Stomach (tissue), 9 donors: ENCODE data around the gene PET117. TPM values are rescaled to one million over a fixed set of nuclear protein-coding genes. Genes with fewer than 3 reads are reported as not detected.
"Not testable (repeated sequence)": the region's sequence is repeated elsewhere in the genome, so short reads cannot be mapped to it uniquely, and the experiment has no call there.

Experiments
- DNase-seq, 2 donors: peaks; one replicate each; pipeline versions ENCODE4 v3.0.0 to v3.0.0-alpha.2; 2013 to 2019
- H3K27ac ChIP-seq, 5 donors: fragments of 200-600 bp in 4 of 5; sonication (generic) in 4 of 5; one replicate each; pipeline ENCODE4 v1.5.1; 2013 to 2019; ENCODE audit warnings: mild to moderate bottlenecking in 1 of 5, moderate library complexity in 1 of 5
- H3K27me3 ChIP-seq, 3 donors: fragments of 200-600 bp; sonication (generic); one replicate each; pipeline ENCODE4 v1.5.1; 2017 to 2019; ENCODE audit warnings: mixed run types in 1 of 3
- H3K36me3 ChIP-seq, 4 donors: fragments of 200-600 bp; sonication (generic); 1 replicate in 3 of 4; 2 replicates in 1 of 4; pipeline ENCODE4 v1.5.1; 2016 to 2019
- H3K4me1 ChIP-seq, 4 donors: fragments of 200-600 bp; sonication (generic); one replicate each; pipeline ENCODE4 v1.5.1; 2016 to 2019
- H3K4me3 ChIP-seq, 4 donors: fragments of 200-600 bp; sonication (generic) in 3 of 4; one replicate each; pipeline ENCODE4 v1.5.1; 2016 to 2019; ENCODE audit warnings: mild to moderate bottlenecking in 1 of 4
- H3K9me3 ChIP-seq, 4 donors: fragments of 200-600 bp; sonication (generic); one replicate each; pipeline ENCODE4 v1.5.1; 2016 to 2019
- CTCF ChIP-seq, 7 experiments: fragments of 450-650 bp in 4 of 7; fragments of 200-600 bp in 3 of 7; sonication (generic) in 3 of 7; IDR thresholded peaks; one replicate each; pipeline ENCODE4 v1.5.1; 2016 to 2019; ENCODE audit warnings: antibody characterized with exemption in 7 of 7, control low read depth in 2 of 7, mild to moderate bottlenecking in 1 of 7
- EP300 ChIP-seq: sonication (generic); formaldehyde crosslinking; IDR thresholded peaks from one replicate; pipeline ENCODE4 v1.6.1; 2017; ENCODE audit warnings: antibody characterized with exemption
- POLR2A ChIP-seq, 4 donors: fragments of 450-650 bp; IDR thresholded peaks; one replicate each; pipeline ENCODE4 v1.6.1; 2016; ENCODE audit warnings: antibody characterized with exemption in 4 of 4, control low read depth in 2 of 4, mild to moderate bottlenecking in 1 of 4, moderate library complexity in 1 of 4
- POLR2AphosphoS5 ChIP-seq, 3 donors: sonication (generic); formaldehyde crosslinking; IDR thresholded peaks; one replicate each; pipeline ENCODE4 v1.6.1; 2016; ENCODE audit warnings: antibody characterized with exemption in 3 of 3
- WGBS, 5 donors: extraction: QIAGEN DNeasy Blood & Tissue Kit in 3 of 5; methylation state at CpG; one replicate each; pipeline versions ENCODE4 v1.1.5 to v1.1.7; 2013 to 2018; 5-methylcytosine and 5-hydroxymethylcytosine counted together
- intact Hi-C: fragments of 100-400 bp; cut with DNase I; formaldehyde crosslinking; loops from one replicate; pipeline ENCODE4 v1.15.1; 2023; ENCODE audit warnings: low total_unique reads
- polyA plus RNA-seq, 3 donors: library from polyadenylated mRNA; stranded (reverse); fragments of 200-250 nt; gene quantifications; one replicate each; pipeline ENCODE4 v1.2.3, GENCODE V29; 2013
- total RNA-seq, 5 donors: library from RNA; depleted of rRNA; stranded (reverse); fragments of >200 nt; gene quantifications; one replicate each; pipeline versions ENCODE4 v1.1.0 to v1.2.3, GENCODE V29; 2014 to 2016
- donor health status: healthy with polysubstance abuse.
- donor health status: Bipolar disorder and iron deficiency.
- donor health status: healthy.

PET117 gene
- total and polyA plus RNA-seq, 8 donors = 1.2 to 23.5 (median 14.5) TPM

- peaks cover 19 to 80% (median 51%) of the 10 kb centered on the region in 4 donors for H3K36me3 ChIP-seq
- H3K4me3 ChIP-seq = no peak overlapping the region
- WGBS, 5 donors = 95 to 99% (median 96%) methylated on average over 14 of the region's 14 CpGs
- H3K4me1 ChIP-seq = no peaks in the 10 kb centered on the region
- no peak overlapping the region for H3K27ac ChIP-seq
- intact Hi-C loops = no loop called here
- H3K9me3 ChIP-seq = peaks cover 0 to 10% (median 5%) of the 10 kb centered on the region in 4 donors
- no peak for DNase-seq
- TF ChIP-seq POLR2A (IDR thresholded peaks at IDR 0.05) (no peak), CTCF (IDR thresholded peaks at IDR 0.05) (no peak), POLR2AphosphoS5 (IDR thresholded peaks at IDR 0.05) (no peak), EP300 (no peak)
- no peaks in the 10 kb centered on the region for H3K27me3 ChIP-seq
Measured at GRCh38 chr20:18174906-18175683, 37.4 kb downstream of the PET117 start.

GRCh38 chr20:18176318-18176785 lies 38.7 kb downstream of the PET117 start:
- no peak overlapping the region for H3K4me3 ChIP-seq
- intact Hi-C loops = no loop called here
- 80 to 94% (median 90%) methylated on average over 8 of the region's 8 CpGs for WGBS, 5 donors
- no peak for TF ChIP-seq CTCF (IDR thresholded peaks at IDR 0.05)
- no peak for TF ChIP-seq POLR2A (IDR thresholded peaks at IDR 0.05)
- TF ChIP-seq EP300 = no peak
- no peak for TF ChIP-seq POLR2AphosphoS5 (IDR thresholded peaks at IDR 0.05)
- peaks cover 0 to 16% (median 5%) of the 10 kb centered on the region in 4 donors for H3K9me3 ChIP-seq
- no peaks in the 10 kb centered on the region for H3K27me3 ChIP-seq
- H3K27ac ChIP-seq = no peak overlapping the region
- H3K4me1 ChIP-seq = no peaks in the 10 kb centered on the region
- peaks cover 17 to 76% (median 50%) of the 10 kb centered on the region in 4 donors for H3K36me3 ChIP-seq
- DNase-seq = no peak

- intact Hi-C loops, H3K4me3 ChIP-seq, H3K4me1 ChIP-seq, DNase-seq, H3K27me3 ChIP-seq, H3K27ac ChIP-seq: not testable (repeated sequence)
- peaks cover 44 to 88% (median 75%) of the 10 kb centered on the region in 4 donors for H3K36me3 ChIP-seq
- peaks cover 0 to 16% (median 5%) of the 10 kb centered on the region in 4 donors for H3K9me3 ChIP-seq
Measured at GRCh38 chr20:18180366-18180765, 42.7 kb downstream of the PET117 start.

DNA sequence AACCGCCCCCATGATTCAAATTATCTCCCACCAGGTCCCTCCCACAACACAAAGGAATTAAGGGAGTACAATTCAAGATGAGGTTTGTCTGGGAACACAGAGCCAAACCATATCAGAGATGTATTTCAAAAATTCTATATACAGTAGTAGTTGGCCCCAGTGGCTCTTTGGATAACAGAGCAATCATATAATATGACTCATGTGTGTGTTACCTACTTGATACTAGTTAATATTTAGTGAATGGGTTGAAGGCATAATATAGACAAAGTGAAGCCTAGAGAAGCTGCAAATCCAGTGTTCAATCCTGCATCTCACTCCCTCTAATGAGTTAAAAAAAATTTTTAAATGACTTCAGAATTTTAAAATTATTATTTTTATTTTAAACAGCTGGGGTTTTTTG lies 43.2 kb downstream of the PET117 start:
- no peak for DNase-seq
- no peak for TF ChIP-seq EP300
- TF ChIP-seq CTCF (IDR thresholded peaks at IDR 0.05) = no peak
- no peak for TF ChIP-seq POLR2AphosphoS5 (IDR thresholded peaks at IDR 0.05)
- Histone ChIP-seq H3K36me3 (peaks cover 47 to 88% (median 75%) of the 10 kb centered on the region in 4 donors), H3K4me1 (no peaks in the 10 kb centered on the region), H3K27ac (no peak overlapping the region), H3K9me3 (peaks cover 0 to 16% (median 5%) of the 10 kb centered on the region in 4 donors), H3K4me3 (no peak overlapping the region), H3K27me3 (no peaks in the 10 kb centered on the region)
- intact Hi-C loops = no loop called here
- 67 to 97% (median 94%) methylated on average over 1 of the region's 1 CpG for WGBS, 5 donors

DNA sequence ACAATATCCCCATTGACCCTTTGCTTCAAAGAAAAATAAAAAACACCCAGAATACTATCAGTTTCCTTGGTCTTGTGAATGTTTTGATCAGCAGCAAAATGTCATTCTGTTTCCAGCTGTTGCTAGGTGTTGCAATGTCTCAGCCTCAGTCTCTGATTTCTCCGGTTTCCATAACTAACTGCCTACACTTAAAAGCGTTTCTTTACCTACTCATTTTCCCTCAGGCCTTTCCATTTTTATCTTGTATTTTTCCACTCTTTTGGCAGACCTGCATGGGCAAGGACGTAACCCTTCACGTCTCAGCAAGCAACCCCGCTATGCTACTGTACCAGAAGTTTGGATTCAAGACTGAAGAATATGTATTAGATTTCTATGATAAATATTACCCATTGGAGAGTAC lies 49.4 kb downstream of the PET117 start:
- H3K36me3 ChIP-seq = peaks cover 69 to 96% (median 88%) of the 10 kb centered on the region in 4 donors
- H3K4me1 ChIP-seq = no peaks in the 10 kb centered on the region
- no peaks in the 10 kb centered on the region for H3K9me3 ChIP-seq
- H3K27me3 ChIP-seq = no peaks in the 10 kb centered on the region
- 85 to 89% (median 88%) methylated on average over 5 of the region's 5 CpGs for WGBS, 5 donors
- no peak overlapping the region for H3K4me3 ChIP-seq
- TF ChIP-seq POLR2A (IDR thresholded peaks at IDR 0.05) (no peak), POLR2AphosphoS5 (IDR thresholded peaks at IDR 0.05) (no peak), EP300 (no peak), CTCF (IDR thresholded peaks at IDR 0.05) (no peak)
- no peak for DNase-seq
- no peak overlapping the region for H3K27ac ChIP-seq
- intact Hi-C loops = no loop called here
